GM10266 (cell line): ENCODE data around the gene SLC6A7.
A peak's percentile ranks its signal among the peaks of the same experiment; 100 is the strongest.

Experiments used
- DNase-seq: peaks from one replicate; pipeline ENCODE4 v3.0.0; 2012; ENCODE audit errors: extremely low spot score
- TF ChIP-seq, protein P1 (sequence below): IDR thresholded peaks from 2 replicates; pipeline ENCODE4 v1.5.1; 2012; ENCODE audit warnings: mild to moderate bottlenecking, low read depth; ENCODE audit not compliant: control insufficient read depth, insufficient read depth; ENCODE audit errors: missing control alignments

SLC6A7 gene

GRCh38 chr5:150149618-150150017, 40.2 kb upstream of the SLC6A7 start:
- no peak for DNase-seq
- TF ChIP-seq, protein P1, sequence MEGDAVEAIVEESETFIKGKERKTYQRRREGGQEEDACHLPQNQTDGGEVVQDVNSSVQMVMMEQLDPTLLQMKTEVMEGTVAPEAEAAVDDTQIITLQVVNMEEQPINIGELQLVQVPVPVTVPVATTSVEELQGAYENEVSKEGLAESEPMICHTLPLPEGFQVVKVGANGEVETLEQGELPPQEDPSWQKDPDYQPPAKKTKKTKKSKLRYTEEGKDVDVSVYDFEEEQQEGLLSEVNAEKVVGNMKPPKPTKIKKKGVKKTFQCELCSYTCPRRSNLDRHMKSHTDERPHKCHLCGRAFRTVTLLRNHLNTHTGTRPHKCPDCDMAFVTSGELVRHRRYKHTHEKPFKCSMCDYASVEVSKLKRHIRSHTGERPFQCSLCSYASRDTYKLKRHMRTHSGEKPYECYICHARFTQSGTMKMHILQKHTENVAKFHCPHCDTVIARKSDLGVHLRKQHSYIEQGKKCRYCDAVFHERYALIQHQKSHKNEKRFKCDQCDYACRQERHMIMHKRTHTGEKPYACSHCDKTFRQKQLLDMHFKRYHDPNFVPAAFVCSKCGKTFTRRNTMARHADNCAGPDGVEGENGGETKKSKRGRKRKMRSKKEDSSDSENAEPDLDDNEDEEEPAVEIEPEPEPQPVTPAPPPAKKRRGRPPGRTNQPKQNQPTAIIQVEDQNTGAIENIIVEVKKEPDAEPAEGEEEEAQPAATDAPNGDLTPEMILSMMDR = no peak

DNA sequence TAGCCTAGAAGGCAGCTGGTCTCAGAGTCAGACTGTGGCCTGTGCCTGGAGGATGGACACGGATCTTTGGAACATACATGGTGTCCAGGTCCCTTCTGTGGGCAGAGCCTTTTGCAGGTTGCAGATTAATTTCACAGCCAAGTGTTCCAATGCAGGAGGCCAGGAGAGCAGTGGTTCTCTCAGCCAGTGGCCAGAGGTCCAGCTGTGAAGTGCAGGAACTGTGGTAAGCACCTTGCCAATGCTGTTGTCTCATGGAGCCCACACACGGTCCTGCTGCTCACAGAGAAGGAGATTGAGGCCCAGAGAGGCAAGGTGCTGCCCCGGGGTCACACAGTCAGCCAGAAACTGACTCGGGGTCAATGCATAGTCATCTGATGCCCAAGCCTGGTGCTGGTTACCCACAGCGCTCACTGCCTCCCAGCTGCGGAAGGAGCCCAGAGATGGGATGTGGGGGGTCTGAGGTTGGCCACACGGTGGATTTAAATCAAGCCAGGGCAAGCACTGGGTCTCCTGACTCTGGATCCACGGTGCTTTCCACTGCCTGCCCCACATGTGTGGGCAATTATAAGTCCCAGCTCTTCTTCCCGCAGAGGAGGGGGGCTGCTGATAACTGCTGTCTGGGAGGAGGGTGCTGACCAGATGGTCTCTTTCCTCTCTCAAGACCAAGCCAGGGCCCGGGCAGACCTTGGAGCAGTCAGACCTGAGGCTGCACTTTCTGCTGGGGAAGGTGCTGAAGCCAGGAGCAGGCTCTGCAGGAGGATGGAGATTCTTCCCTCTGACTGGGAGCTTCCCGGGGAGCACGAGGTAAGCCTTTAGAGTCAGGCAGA, 37.0 kb upstream of the SLC6A7 start:
- no peak for DNase-seq
- TF ChIP-seq, protein P1 = no peak

DNA sequence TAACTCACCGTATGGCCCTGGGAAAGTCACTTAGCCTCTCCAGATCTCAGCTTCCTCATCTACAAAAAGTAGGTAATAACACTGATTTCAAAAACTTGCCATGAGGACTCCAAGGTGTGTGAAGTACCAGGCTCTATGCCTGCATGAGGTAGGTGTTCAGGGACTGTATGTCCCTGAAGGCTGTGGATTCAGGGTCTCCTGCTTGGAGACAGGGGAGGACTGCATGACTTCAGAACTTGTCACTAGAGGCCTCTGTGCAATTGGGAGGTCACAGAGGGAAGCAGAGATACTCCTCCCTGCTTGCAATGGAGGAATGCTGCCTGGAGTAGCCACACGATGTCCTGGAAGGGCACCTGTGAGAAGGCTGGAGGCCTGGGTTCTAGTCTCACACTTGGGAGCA, 36.4 kb upstream of the SLC6A7 start:
- TF ChIP-seq, protein P1 = no peak
- DNase-seq = no peak

DNA sequence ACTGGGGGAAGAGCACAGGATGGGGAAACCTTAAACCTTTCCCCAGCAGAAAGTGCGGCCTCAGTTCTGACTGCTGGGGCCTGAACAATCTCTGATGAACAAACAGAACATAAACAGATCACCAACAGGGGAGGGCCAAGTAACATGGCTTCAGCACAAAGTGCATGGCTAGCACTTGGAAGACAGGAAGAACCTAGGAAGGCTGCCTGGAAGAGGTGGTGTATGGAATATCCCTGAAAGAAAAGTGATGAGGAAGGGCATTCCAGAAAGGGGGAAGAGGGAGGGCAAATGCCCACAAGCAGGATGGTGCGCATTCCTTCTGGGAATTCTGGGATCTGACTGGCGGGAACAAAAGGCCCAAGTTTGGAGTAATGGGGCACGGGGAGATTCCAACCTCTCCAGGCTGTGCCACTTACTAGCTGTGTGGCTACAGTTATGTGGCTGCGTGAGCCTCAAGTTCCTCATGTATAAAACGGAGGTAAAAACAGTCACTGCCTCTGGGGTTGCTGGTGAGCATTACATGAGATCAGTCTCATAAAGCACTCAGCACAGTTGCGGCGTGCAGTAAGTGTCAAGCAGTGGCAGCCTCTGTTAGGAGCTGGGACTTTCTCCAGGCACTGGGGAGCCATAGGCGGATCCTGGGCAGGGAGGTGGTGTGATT, 35.8 kb upstream of the SLC6A7 start:
- DNase-seq = peak; percentile 51
- TF ChIP-seq, protein P1 = no peak

DNA sequence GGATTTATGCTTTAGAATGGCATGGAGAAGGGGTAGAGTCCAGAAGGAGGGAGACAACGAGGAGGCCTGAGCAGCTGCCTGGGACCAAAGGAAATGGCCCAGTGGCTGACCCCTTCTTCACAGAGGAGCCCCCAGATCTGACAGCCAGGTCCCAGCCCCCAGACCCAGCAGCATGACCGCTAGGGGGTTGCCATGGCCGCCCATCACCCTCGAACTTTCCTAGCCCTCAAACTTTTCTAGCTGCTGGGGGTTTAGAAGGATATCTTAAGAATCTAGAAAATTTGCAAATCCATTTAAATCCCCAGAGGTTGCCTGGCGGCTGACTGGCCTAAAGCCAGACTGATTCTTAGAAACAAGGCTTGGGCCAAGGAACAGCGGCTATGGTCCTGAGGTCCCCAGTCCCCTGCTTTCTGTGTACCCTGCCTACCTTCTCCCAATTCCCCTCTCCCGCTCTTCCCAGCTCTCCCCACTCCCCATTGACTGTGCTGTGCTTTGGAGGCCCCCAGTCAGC, 35.2 kb upstream of the SLC6A7 start:
- DNase-seq = no peak
- TF ChIP-seq, protein P1 = no peak

DNA sequence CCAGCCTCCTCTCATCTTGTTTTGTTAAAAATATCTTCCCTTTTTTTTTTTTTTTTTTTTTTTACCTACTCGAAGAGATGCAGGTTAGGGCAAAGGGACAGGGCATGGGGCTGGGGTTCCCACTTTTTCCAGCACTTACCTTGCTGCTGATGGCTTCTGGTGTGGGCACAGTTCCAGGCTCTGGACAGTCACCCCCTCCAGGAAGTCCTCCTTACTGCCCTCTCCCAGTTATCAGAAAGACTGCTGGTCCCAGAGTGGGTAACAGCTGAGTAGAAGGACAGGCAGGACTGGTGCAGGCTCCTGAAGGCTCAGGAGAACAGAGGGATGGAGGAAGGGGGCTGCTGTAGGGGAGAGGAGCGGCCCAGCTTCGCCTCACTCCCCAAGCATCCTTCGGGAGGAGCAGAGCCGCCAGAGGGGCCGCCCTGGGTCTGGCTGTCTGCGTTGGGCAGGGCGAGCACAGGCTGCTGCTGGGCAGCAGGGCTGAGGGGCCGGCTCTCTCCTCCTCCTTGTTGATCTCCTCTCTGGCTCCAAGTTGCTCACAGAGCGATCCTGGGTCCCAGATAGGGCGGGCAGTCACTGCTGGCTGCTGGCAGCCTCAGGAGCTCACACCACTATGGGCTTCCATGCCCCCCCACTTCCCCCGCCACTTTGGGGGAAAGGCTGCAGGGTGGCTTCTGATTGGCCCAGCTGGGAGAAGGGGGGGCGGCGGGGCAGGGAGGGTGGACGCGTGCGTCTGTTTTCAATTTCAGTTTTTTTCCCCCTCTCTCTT, 34.4 kb upstream of the SLC6A7 start, which contains the start of gene PDGFRB:
PDGFRB (minus strand) TSS at position 588 of the 769 bp plus-strand sequence. CDS start 18,798 bp downstream, outside the sequence.
- TF ChIP-seq, protein P1 = no peak

More for the DNA sequence above, 34.4 kb upstream of the SLC6A7 start, which contains the start of gene PDGFRB:
- peak; percentile 77 for DNase-seq
